GM21360 (cell line): ENCODE data around the gene LYAR.

Source experiments
- ATAC-seq: cut with Tn5 transposase; IDR thresholded peaks from one replicate; pipeline ENCODE4 v1.9.1; 2021; ENCODE audit warnings: mild to moderate bottlenecking, moderate library complexity; ENCODE audit not compliant: unreplicated experiment

LYAR gene

DNA sequence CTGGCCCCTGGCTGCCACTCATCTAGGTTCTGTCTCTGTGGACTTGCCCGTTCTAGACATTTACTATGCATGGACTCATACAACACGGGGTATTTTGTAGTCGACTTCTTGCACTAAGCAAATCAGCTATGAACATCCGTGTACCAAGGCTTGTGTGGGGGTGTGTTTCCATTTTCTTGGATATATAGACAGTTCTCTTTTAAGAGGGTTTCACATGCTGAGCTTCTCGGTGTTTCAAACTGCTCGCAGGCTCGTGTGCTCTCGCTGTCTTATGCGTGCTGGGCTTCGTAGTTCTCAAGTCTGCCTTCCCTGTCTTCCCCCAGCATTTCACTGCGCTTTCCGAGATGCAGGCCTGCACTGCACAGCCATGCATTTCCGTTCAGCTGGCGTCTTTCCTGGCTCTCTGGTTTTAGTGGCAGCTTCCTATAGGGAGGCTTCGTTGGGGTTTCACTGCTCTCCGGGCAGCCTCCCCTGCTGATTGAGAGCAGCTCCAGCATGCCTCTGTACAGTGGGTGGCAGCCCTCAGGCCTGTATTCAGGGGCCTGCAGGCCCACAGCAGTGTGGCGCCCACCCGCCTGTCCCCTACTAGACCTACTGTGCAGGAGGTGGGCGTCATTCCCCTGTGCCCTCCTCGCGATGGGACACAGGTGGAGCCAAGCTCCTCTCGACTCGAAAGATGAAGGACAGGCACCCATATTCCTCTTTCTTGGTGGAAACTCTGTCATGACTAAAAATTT lies 27.7 kb upstream of the LYAR start:
- no peak for ATAC-seq

DNA sequence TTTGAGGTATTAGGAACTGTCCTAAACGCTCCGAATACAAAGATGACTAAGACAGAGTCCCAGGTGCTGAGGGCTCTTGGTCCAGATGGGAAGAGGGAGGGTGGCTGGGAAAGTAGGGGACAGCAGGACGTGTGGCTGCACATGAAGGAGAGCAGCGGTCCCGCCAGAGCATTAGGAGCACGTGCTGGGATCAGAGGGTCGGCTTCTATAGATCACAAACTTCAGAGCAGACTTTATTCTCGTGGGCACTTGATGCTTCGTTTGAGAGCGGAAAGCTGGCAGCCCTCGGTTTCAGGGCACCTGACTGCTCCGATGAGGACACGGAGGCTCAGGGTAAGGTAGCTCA lies 26.2 kb upstream of the LYAR start:
- ATAC-seq = no peak

DNA sequence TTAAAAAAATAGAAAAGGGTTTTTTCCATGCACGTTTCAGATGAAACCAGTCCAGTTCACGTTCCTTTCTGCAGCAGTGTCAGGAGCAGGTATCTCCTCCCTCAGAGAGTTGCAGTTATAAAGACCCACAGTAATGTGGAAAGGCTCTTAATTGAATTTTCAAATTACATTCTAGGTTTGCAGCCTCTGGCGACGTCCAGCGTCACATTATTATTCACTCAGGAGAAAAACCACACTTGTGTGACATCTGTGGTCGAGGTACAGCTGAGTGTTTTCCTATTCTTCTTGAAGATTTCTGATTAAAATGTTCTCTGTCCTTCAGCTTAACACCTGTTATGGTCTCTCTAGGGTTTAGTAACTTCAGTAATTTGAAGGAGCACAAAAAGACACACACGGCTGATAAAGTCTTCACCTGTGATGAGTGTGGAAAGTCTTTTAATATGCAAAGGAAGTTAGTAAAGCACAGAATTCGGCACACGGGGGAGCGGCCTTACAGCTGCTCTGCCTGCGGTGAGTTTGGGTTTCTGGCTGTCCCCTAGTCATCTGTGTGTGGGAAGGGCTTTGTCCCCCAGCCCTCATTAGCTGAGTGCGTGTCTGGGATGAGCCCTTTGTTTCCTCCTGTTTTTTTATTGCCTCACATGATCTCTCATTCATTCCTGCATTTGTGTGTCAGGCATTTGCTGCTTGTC lies 25.7 kb upstream of the LYAR start:
- ATAC-seq = no peak

DNA sequence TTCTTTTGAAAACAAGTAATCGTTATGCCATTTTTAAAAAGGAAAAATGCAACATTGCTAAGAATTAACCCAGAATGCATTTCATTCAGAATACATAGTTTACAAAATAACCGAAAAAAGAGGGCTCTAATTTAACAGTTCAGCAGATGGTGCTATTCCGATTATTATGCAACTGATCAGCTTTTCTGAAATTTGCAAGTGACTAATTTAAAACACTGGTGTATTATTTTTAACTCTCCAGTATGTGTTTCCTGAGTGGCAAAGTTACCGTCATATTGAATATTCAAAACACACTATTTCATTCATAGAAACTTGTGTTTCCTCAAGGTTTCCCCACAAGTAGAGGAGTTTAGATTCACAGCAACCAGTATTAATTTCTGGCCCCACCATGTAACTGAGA lies 21.2 kb upstream of the LYAR start:
- no peak for ATAC-seq

- no peak for ATAC-seq
Measured at GRCh38 chr4:4308800-4309441, 19.0 kb upstream of the LYAR start.

GRCh38 chr4:4306920-4307319 lies 17.0 kb upstream of the LYAR start:
- ATAC-seq = no peak

DNA sequence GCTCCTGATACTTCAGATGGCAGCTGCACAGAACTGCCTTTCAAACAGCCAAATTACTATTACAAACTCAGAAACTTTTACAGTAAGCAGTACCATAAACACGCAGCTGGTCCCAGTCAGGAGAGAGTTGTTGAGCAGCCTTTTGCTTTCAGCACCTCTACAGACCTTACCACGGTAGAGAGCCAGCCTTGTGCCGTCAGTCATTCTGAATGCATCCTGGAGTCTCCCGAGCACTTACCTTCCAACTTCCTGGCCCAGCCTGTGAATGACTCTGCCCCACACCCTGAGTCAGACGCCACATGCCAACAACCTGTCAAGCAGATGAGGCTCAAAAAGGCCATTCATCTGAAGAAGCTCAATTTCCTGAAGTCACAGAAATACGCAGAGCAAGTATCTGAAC lies 12.5 kb upstream of the LYAR start:
- ATAC-seq = no peak

- ATAC-seq = no peak
Measured at GRCh38 chr4:4302001-4302400, 12.0 kb upstream of the LYAR start.

- ATAC-seq = no peak
Measured at GRCh38 chr4:4299006-4299405, 9.1 kb upstream of the LYAR start.

- ATAC-seq = no peak
Measured at GRCh38 chr4:4296283-4296846, 6.4 kb upstream of the LYAR start.

DNA sequence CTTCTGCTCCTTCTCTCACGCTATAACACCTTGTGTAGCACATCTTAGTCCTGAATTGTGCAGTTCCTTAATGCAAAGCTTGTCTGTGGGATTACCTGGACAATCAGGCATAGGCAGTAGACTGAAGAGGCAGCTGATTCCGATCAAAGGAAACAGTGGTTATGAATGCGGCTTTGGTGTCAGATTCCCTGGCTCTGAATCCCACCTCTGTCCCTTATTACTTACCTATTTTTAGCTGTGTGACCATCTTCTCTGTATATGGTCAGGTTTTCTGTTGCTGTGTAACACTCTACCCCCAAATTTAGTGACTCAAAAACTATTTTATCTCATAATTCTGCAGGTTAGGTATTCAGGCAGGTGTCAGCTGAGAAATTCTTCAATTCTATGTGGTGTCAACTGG lies 3.3 kb upstream of the LYAR start:
- no peak for ATAC-seq

DNA sequence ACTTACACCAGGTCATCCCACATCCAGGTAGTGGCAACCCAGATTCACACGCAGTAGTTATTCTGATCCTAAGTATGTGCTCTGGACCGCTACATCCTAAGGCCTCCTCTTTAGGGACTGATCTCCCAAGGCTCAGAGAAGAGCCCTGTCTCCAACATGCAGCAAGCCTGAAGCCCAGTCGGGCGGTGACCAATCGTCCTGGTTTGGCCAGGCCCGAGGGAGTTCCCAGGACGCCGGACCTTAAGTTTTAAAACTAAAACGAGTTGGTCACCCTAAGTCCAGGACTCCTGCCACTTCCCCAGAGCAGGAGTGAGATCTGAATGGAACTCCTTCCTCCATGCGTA lies 385 bp downstream of the LYAR start:
- ATAC-seq = no peak

- ATAC-seq = no peak
Measured at GRCh38 chr4:4289055-4289454, 899 bp downstream of the LYAR start.

GRCh38 chr4:4288098-4288497 lies 1.9 kb downstream of the LYAR start:
- no peak for ATAC-seq

- no peak for ATAC-seq
Measured at GRCh38 chr4:4284827-4285618, 4.9 kb downstream of the LYAR start.

- no peak for ATAC-seq
Measured at GRCh38 chr4:4281787-4282186, 8.2 kb downstream of the LYAR start.

DNA sequence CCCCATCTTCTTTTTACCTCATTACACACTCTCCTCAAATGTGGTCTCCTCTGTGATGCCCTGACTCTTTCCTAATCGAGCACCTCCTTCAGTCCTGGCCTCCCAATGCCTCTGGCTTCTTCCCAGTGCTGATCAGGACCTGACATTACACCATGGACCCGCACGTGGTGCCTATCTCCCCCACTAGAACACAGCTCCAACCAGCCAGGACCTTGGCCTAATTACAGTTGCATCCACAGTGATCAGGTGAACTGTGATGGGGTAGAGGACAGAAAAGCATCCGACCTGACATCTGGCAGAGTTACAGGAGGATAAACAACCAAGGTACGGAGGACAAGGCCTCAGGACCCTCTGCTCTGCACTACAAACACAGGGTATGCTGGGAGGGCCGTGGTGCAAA lies 12.4 kb downstream of the LYAR start:
- ATAC-seq = no peak

DNA sequence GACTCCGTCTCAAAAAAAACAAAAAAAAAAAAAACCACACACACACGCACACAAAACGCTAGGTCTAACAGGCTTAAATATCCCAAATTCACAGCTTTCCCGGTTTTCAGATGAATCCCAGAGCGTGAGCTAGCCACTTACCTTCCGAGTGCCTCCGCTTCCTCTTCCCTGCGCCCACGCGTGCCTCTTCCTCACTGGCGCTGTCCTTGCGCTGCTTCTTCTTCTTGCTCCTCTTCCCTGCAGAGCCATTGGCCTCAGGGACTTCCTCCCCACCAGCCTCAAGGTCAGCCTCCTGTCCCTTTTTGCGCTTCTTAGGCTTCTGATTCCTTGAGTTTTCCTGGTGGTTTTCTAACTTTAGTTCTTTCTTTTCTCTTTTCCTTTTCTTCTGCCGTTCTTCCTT lies 15.7 kb downstream of the LYAR start:
- ATAC-seq = no peak

- no peak for ATAC-seq
Measured at GRCh38 chr4:4271912-4272311, 18.0 kb downstream of the LYAR start.

- ATAC-seq = no peak
Measured at GRCh38 chr4:4270529-4270928, 19.4 kb downstream of the LYAR start.

DNA sequence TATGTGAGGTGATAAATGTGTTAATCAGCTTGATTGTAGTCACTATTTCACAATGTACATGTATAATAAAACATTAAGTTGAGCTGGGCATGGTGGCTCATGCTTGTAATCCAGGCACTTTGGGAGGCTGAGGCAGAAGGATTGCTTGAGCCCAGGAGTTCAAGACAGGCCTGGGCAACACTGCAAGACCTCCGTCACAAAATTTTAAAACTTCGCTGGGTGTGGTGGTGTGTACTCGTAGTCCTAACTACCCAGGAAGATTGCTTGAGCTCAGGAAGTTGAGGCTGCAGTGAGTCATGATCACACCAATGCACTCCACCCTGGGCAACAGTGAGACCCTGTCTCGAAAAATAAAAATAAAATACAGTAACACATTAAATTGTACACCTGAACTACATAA lies 20.1 kb downstream of the LYAR start:
- ATAC-seq = no peak
